Stimulated activated CD8-positive, alpha-beta memory T cell treated with anti-CD3 and anti-CD28 coated beads, Interleukin-7, amount 100 ng/mL, for 48 hours (primary cell): ENCODE data around the gene ARHGAP28.

Source experiments
- DNase-seq, 2 donors: peaks; one replicate each; pipeline ENCODE4 v3.0.0-alpha.2; 2020; ENCODE audit warnings: low read depth in 1 of 2; ENCODE audit errors: extremely low read depth in 1 of 2

Gene ARHGAP28

DNA sequence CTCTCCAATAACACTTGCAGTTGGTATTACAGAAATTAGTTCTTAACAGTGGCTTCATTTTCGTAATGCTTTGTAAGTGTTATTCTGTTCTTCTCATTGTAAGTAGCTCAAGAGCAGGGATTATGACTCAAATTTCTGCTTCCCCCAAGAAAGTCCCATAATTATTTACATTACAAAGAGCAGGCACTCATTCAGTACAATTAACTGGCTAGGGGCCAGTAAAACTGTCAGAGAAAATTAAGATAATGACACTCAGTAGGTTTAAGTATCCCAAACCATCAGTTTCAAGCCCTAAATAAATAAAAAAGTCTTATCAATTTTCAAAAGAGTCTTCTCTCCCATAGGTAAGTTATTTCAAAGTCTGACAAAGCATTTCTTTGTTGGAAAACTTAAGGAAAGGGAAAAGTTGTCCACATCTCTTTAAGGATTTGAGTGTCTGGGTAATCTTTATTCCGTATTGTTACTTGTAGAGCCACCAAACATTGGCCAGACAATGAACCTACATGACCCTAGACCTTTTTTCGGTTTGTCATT, 137.1 kb downstream of the ARHGAP28 start:
- DNase-seq, result no peak

DNA sequence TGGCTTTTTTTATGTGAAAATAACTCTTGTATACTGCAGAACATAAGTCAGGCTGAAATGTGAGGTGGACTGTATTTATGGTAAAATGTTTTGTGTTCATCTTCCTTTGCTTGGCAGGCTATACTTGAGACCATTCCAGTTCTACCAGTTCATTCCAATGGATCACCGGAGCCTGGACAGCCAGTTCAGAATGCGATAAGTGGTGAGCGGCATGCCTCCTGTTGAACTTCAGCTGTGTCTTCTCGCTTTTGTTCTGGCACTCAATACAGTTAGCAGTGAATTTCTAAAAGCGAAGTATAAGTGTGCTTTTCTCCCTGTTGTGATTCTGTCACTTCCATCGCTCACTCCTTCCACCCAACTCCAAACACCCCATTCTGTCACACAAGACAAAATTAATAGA, 138.5 kb downstream of the ARHGAP28 start:
- DNase-seq, result no peak

- DNase-seq, result no peak
Measured at GRCh38 chr18:6871566-6871965, 142.1 kb downstream of the ARHGAP28 start.

DNA sequence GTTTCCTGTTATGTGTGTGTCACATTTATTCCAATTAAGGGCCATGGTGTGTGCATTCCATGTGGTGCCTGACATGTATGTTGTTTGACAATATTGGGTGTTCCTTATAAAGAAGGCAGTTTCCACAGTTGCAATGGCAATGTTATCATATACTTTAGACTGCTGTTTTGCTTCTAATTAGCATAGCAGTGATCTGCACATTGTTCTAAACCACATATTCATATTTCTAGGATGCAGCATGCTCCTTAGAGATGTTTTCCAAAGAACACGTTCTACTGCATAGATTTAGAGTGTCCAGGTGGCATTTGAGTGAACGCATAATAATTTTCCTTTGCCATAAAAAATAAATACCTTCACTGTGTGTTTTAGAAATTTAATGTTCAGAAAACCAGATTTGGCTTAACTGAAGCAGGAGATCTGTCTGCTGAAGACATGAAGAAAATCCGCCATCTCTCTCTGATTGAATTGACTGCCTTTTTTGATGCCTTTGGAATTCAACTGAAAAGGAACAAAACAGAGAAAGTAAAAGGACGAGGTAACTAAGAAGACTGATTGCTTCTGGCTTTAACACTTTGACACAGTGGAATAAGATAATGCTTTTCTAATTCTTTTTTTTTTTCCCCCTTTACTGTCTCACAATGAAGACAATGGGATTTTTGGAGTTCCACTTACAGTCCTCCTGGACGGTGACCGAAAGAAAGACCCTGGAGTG, 143.7 kb downstream of the ARHGAP28 start:
- DNase-seq, result no peak

- no peak for DNase-seq
Measured at GRCh38 chr18:6874315-6874714, 144.8 kb downstream of the ARHGAP28 start.

DNA sequence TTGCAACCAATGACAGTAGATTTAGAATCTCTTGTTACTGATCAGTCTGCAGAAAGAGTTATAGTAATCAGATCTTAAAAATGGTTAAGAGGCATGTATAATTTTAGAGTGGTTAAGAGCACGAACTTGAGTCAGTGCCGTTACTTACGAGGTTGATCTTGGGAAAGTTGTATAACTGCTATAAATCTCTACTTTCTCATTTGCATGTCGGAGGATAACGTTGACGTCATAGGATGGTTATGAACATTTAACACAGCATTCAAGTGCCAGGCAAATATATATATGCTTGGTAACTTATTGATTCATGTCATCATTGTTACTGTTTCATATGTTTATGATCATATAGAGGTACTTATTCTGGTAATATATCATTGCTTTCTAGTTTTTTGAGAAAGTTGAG, 146.2 kb downstream of the ARHGAP28 start:
- DNase-seq, result no peak

- no peak for DNase-seq
Measured at GRCh38 chr18:6876641-6877041, 147.1 kb downstream of the ARHGAP28 start.

- DNase-seq, result no peak
Measured at GRCh38 chr18:6877288-6877687, 147.8 kb downstream of the ARHGAP28 start.

DNA sequence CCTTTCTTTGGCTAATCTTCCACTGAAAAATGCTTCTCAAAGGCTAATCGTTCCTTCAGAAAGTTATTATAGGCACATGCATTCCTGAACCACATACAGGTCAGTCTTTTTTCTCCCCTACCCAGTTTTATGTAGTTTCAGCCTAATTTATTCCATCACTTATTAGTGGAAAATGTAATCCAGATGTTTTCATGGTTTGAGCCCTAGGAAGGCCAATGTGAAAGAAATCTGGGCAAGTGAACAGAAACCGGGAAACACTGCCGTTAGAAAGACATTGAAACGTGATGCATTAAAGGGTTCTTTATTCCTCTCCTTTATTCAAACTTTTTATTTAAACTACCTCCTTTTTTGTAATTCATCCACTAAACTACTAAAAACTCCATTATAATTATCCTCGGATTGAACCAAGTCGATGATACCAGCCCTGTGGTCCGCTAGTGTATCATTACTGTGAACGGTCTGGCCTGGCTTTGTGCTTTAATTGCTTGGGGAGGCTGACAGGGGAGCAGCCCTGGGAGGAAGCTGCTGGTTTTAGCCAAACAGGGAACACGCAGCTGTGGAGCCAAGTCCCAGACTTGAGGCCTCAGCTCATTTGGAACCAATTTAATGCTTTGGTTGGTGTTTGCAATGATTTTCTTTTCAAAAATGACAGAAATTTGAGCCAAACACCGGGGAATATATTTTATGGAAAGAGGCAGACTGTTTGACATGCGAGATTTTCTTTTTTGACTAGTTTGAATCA, 149.2 kb downstream of the ARHGAP28 start:
- DNase-seq, result no peak

- DNase-seq, result no peak
Measured at GRCh38 chr18:6879508-6880195, 150.1 kb downstream of the ARHGAP28 start.

DNA sequence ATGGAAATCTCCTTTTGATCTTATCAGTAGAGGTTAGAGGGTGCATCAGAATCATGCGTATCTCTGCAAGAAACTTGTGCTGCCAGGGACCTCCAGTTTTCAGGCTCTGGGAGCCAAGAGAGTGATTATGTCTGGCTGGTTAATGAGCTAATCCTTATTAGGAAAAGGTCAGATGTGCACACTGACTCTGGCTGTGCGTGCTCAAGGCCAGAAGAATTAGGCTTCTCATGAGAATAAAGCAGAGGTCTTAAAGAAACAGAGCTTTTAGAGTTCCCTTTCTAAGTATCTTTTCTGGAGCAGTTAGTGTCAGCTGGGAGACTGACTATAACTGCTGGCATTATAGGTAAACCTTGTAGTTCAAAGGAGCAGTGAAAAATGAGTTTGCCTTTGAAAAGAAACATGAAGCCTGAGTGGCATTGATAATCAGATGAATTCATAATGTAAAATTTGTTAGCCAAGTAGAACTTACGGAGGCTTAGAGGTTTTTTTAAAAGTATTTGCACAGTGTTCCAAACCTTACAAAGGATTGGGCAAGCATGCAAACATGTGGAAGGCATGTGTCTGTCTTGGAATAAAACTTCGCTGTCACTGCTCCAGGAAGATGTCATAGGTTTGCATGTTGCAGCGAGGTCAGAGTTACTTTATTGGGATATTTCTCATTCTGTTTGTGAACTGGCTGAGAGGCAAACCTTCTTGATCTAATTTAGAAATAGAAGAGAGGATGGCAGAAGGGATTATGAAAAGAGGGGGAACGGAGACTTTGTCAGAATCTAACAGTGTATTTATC, 151.7 kb downstream of the ARHGAP28 start:
- no peak for DNase-seq

GRCh38 chr18:6882401-6882800, 152.9 kb downstream of the ARHGAP28 start:
- no peak for DNase-seq

GRCh38 chr18:6885006-6885481, 155.5 kb downstream of the ARHGAP28 start:
- DNase-seq, result no peak

GRCh38 chr18:6885992-6886796, 156.7 kb downstream of the ARHGAP28 start:
- no peak for DNase-seq

- DNase-seq, result no peak
Measured at GRCh38 chr18:6886797-6887330, 157.3 kb downstream of the ARHGAP28 start.

DNA sequence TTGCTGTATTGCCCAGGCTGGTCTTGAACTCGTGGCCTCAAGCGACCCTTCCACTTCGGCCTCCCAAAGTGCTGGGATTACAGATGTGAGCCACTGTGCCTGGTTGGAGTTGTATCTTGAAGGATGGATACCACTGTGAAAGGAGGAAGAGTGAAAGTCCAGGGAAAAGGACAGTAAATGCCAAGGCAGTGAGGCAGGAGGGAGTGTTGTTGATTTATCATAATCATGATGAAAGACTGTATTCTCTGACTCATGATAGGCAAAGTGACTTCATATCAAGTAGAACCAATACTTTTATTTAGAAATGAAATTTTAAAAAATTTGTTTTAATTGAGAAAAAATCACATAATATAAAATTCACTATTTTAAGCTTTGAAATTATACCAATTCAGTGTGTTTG, 162.3 kb downstream of the ARHGAP28 start:
- no peak for DNase-seq

DNA sequence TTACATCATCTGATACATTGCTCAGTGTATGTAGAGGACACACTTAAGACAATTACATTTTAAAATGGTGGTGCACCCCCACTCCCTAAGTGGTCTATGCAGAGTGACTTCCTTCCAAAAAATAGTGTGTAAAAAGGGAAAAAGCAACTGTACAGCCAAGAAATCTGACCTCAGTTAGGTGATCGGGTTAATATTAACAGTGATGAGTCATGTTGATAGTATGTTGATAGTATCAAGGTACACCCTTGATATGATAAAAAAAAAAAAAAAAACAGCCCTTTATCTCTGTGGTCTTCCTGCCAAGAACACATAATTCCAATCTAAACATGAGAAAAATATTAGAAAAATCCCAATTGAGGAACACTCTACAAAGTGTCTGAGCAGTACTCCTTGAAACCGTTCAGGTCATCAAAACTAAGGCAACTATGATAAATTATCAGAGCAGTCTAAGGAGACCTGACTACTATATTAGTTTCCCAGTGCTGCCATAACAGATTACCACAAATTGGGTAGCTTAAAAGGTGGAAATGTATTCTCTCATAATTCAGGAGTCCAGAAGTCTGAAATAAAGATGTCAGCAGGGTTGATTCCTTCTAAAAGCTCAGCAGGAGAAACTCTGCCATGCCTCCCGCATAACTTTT, 171.9 kb downstream of the ARHGAP28 start:
- no peak for DNase-seq

GRCh38 chr18:6917072-6917471, 187.6 kb downstream of the ARHGAP28 start:
- no peak for DNase-seq
